HepG2 (cell line): ENCODE data around the gene GOLGB1.

Experiments used
- CAMTA2 ChIP-seq: sonication (generic); formaldehyde crosslinking; IDR thresholded peaks from 2 replicates; pipeline ENCODE4 v1.4.0; 2020; ENCODE audit warnings: mild to moderate bottlenecking, missing genetic modification reagents, borderline replicate concordance
- GABPA ChIP-seq, 2 experiments: IDR thresholded peaks; 2 replicates each; pipeline ENCODE4 v1.6.1; 2011 to 2016; ENCODE audit warnings: low read depth in 2 of 2, low read length in 1 of 2, missing biosample characterization in 1 of 2, missing genetic modification characterization in 1 of 2
- HNRNPLL ChIP-seq: fragments of 200-400 bp; formaldehyde crosslinking; IDR thresholded peaks from 2 replicates; pipeline ENCODE4 v1.6.1; 2017; ENCODE audit warnings: mild to moderate bottlenecking, low read depth, low read length; ENCODE audit not compliant: poor library complexity, severe bottlenecking
- JUN ChIP-seq: sonication (generic); formaldehyde crosslinking; IDR thresholded peaks from 2 replicates; pipeline ENCODE4 v1.4.0; 2020; ENCODE audit warnings: mild to moderate bottlenecking, missing genetic modification reagents
- NR1H2 ChIP-seq: sonication (generic); formaldehyde crosslinking; IDR thresholded peaks from 2 replicates; pipeline ENCODE4 v1.8.1; 2022; ENCODE audit warnings: low read depth, missing genetic modification reagents, borderline replicate concordance
- POLR2A ChIP-seq, 2 experiments: IDR thresholded peaks; 2 replicates each; pipeline ENCODE4 v1.6.1; 2011; ENCODE audit warnings: low read depth in 2 of 2, low read length in 2 of 2, mild to moderate bottlenecking in 1 of 2, moderate library complexity in 1 of 2; ENCODE audit not compliant: insufficient read depth in 1 of 2
- POLR2AphosphoS5 ChIP-seq: IDR thresholded peaks from 2 replicates; pipeline ENCODE4 v1.6.1; 2012; ENCODE audit warnings: low read depth, low read length
- TARDBP ChIP-seq: sonication (generic); formaldehyde crosslinking; IDR thresholded peaks from 2 replicates; pipeline ENCODE4 v1.8.0; 2022; ENCODE audit warnings: mild to moderate bottlenecking, missing genetic modification reagents
- TEAD2 ChIP-seq: sonication (generic); formaldehyde crosslinking; IDR thresholded peaks from 2 replicates; pipeline ENCODE4 v1.9.0; 2021; ENCODE audit warnings: missing genetic modification reagents
- U2AF1 ChIP-seq: fragments of 200-400 bp; formaldehyde crosslinking; optimal IDR thresholded peaks from 2 replicates; pipeline ENCODE3; 2017; ENCODE audit warnings: mild to moderate bottlenecking, low read depth, low read length
- ZKSCAN5 ChIP-seq: sonication (generic); formaldehyde crosslinking; IDR thresholded peaks from 2 replicates; pipeline ENCODE4 v1.5.1; 2020; ENCODE audit warnings: mild to moderate bottlenecking, missing genetic modification reagents
- ZNF3 ChIP-seq: IDR thresholded peaks from 2 replicates; pipeline ENCODE4 v1.7.0; 2017; ENCODE audit warnings: inconsistent platforms
- ZNF740 ChIP-seq: sonication (generic); formaldehyde crosslinking; IDR thresholded peaks from 2 replicates; pipeline ENCODE4 v1.4.0; 2020; ENCODE audit warnings: missing genetic modification reagents
- TF ChIP-seq, protein P1 (sequence below): sonication (generic); formaldehyde crosslinking; conservative IDR thresholded peaks from 2 replicates; pipeline ENCODE4 v1.4.0; 2020; ENCODE audit warnings: missing genetic modification reagents

GRCh38 chr3:121626495-121626894 lies 123.0 kb downstream of the GOLGB1 start:
- TF ChIP-seq U2AF1 (no peak), TARDBP (no peak), POLR2AphosphoS5 (no peak), POLR2A (IDR thresholded peaks at IDR 0.05; ENCODE audit: insufficient read depth in 1 of 2, low read depth in 2 of 2, low read length in 2 of 2) (no peak), CAMTA2 (CRISPR knock-in tag) (no peak), TEAD2 (CRISPR knock-in tag) (no peak), JUN (CRISPR knock-in tag) (no peak), ZKSCAN5 (CRISPR knock-in tag) (no peak), NR1H2 (CRISPR knock-in tag) (no peak), GABPA (IDR thresholded peaks at IDR 0.05; ENCODE audit: low read depth, low read length) (no peak), GABPA (CRISPR knock-in tag; IDR thresholded peaks at IDR 0.05; ENCODE audit: low read depth) (no peak), ZNF740 (CRISPR knock-in tag) (no peak), HNRNPLL (no peak), ZNF3 (CRISPR knock-in tag) (no peak)
- TF ChIP-seq, protein P1, sequence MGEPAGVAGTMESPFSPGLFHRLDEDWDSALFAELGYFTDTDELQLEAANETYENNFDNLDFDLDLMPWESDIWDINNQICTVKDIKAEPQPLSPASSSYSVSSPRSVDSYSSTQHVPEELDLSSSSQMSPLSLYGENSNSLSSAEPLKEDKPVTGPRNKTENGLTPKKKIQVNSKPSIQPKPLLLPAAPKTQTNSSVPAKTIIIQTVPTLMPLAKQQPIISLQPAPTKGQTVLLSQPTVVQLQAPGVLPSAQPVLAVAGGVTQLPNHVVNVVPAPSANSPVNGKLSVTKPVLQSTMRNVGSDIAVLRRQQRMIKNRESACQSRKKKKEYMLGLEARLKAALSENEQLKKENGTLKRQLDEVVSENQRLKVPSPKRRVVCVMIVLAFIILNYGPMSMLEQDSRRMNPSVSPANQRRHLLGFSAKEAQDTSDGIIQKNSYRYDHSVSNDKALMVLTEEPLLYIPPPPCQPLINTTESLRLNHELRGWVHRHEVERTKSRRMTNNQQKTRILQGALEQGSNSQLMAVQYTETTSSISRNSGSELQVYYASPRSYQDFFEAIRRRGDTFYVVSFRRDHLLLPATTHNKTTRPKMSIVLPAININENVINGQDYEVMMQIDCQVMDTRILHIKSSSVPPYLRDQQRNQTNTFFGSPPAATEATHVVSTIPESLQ (CRISPR knock-in tag) = no peak
